ENCODE measurements around the gene ARFGAP3.
"Not testable (repeated sequence)": the region's sequence is repeated elsewhere in the genome, so short reads cannot be mapped to it uniquely, and the experiment has no call there.

Gene ARFGAP3

DNA sequence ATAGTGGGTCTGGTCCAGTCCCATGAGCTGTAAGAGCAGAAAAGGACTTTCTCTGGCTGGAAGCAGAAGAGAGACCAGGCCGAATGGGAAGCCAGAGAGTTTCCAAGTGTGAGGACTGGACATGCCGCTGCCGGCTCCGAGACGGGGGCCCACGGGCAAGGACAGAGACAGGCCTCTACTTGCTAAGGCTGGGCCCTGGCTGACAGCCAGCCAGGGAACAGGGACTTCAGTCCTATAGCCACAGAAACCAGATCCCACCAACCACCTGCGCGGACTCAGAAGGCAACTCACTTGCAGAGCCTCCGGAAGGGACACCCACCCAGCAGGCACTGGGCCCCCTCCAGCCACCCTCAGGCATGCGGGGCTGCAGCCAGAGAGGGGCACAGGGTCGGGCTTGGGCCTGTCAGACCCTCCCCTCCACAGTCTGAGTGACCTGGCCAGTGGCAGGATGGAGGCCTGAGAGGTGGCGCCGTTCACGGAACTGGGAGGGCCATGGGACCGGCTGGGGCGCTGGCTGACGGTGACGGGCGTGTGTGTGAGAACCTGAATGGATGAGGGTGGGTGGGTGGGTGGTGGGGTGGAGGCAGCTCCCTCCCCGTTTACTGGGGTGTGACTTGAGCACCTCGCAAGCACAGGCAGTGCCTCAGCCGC is 88.6 kb downstream of the ARFGAP3 start:
- no peak for DNase-seq (ENCODE audit: low read depth, low spot score)

DNA sequence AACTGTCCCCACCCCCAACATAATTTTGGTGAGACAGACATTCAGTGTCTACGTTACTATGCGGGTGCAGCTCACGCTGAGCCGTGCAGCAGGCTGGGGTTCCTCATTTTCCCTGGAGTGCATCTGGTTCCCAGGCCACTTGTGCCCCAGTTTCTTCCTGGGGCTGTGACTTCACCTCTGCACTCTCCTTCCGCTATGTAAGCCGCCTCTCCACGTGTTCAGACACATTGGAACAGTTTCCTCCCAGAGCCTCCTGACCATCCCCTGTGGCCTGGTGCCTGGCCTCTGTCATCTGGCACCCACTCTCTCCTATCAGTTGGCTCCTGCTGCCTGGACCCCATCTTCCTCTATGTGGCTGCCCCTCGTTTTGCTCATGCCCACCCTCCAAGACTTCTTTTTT is 90.2 kb downstream of the ARFGAP3 start:
- DNase-seq (ENCODE audit: low read depth, low spot score), result no peak

DNA sequence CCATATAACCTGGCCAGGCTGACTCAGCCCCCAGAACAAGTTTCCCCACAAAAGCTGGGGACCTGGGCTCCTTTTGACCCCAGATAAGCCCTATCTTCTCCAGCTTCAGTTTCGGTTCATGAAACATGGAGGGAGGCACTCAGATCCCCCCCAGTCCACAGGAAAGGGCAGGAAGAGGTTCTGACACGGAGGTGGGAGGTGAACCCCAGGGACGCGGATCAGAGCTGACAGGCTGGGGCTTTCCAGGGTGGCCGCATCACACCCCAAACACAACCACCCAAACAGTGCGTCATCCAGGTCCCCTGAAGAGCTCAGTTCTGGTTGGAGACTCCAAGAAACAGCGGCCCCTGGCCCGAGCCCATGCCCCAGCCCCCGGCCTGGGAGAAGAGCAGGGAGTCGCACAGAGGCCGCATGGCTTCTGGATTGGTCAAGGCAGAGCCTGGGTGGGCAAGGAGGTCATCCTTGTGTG is 92.1 kb downstream of the ARFGAP3 start:
- DNase-seq (ENCODE audit: low read depth, low spot score), result no peak

DNA sequence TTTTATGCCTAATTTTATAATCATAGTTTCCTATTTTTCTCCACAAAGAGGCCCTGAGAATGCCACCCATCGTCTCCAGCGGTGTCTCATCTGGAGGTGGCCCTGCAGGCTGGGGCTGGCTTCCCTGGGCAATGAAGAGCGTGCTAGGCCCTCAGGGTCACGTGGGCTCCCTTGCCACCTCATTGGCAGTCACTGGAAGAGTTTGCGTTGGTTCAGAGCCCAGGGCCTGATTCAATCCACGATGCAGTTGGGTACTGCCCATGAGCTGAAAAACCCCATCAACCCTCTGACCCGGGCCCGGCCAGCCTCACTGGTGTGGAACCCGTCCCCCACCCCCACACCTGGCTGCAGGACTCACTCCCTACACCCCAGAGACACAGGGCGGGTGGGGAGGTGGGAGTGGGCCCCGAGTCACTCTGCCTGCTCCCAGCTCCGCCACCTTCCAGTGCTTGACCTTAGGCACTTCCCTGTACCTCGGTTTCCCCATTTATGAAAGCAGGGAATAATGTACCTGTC is 93.0 kb downstream of the ARFGAP3 start:
- no peak for DNase-seq (ENCODE audit: low read depth, low spot score)

DNA sequence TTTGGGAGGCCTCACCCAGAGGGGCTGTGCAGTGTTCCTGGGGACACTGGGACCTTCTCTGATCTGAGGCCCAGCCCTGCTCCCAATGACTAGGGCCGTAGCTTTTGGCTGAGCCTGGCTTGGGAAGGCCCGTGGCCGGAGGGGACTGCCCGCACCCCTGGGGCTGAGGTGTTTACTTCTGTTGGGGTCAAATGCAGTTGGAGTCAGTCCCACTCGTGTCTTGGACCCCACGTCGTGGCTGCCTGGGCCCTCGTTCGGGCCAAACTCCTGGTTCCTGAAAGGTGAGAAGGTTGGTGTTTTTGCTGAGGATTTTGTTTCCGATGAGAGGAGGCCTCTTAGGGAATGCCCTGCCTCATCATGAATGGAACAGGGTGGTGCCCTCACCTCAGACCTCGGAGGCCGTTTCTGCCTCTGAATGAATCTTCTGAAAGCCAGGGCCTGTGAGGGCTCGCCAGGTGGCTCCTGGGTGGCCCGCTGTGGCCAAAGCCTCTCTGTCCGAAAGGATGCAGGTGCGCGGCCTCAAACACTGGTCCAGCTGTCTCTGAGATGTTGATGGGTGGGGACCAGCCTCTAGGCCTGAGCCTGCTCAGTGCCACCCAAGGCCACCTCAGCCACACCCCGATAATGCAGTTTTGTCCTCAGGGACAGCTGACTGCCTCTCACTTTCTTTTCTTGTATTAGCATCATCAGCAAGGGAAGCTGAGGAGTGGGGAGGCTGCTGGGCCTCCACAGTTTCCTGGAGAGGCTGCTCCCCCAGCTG is 96.1 kb downstream of the ARFGAP3 start:
- no peak for DNase-seq (ENCODE audit: low read depth, low spot score)

DNA sequence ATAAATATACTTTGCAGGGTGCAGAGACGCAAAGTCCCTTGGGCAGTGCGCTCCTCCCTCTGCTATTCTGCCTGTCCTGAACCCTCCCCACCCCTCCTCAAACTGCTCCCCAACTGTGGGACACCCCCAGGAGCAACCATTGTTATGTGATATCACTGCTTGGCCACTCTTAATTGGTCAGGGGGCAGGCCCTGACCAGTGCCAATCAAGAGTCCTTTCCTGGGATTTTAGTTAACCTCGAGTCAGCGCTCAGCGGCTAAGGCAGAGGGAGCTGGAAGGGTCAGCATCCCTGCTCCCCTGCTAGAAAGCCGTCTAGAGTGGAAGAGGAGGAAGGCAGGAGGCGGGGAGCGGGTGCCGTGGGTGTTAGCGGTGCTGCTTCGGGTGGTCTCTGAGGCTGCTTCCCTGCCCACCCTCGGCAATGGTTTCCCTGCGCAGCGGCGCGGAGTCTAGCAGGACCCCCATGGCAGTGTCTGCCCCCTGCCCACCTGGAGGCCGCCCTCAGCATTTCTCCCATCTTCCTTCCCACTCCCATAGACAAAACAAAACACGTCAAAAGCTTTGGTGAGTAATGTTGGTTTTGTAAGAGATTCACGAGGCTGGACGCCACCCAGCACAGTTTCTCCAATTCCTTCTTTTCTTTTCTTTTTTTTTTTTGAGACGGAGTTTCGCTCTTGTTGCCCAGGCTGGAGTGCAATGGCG is 98.0 kb downstream of the ARFGAP3 start:
- no peak for DNase-seq (ENCODE audit: low read depth, low spot score)

DNA sequence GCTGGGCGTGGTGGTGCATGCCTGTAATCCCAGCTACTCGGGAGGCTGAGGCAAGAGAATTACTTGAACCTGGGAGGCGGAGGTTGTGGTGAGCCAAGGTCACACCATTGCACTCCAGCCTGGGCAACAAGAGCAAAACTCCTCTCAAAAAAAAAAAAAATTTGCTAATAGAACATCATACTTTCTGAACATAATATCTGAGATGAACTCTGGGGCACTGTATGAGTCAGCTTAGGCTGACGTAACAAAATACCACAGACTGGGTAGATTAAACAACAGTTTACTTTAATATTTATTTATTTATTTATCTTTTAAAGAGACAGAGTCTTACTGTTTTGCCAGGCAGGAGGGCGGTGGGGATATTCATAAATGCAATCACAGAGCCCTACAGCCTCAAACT is 101.5 kb downstream of the ARFGAP3 start:
- not testable (repeated sequence) for DNase-seq (ENCODE audit: low read depth, low spot score)

DNA sequence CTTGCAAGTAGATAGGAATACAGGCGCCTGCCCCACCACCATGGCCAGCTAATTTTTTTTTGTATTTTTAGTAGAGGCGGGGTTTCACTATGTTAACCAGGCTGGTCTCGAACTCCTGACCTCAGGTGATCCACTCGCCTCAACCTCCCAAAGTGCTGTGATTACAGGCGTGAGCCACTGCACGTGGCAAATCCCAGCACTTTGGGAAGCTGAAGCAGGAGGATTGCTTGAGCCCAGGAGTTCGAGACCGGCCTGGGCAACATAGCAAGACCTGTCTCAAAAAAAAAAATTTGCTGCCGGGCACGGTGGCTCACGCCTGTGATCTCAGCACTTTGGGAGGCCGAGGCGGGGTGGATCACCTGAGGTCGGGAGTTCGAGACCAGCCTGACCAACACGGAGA is 102.0 kb downstream of the ARFGAP3 start:
- not testable (repeated sequence) for DNase-seq (ENCODE audit: low read depth, low spot score)

DNA sequence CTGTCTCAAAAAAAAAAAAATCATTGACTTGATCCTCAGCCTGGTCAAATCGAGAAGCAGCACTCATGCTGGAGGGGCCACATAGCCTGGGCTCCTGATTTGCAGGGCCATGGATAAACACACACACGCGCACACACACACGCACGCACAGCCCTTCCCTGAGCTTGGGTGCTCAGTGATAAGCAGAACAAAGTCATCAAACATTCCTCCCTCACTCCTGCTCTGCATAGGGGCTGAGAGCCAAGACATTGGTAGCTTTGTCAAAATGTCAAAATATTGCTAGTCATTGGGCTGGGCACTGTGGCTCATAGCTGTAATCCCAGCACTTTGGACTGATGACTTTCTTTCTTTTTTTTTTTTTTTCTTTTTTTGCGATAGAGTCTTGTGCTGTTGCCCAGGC is 102.4 kb downstream of the ARFGAP3 start:
- no peak for DNase-seq (ENCODE audit: low read depth, low spot score)

DNA sequence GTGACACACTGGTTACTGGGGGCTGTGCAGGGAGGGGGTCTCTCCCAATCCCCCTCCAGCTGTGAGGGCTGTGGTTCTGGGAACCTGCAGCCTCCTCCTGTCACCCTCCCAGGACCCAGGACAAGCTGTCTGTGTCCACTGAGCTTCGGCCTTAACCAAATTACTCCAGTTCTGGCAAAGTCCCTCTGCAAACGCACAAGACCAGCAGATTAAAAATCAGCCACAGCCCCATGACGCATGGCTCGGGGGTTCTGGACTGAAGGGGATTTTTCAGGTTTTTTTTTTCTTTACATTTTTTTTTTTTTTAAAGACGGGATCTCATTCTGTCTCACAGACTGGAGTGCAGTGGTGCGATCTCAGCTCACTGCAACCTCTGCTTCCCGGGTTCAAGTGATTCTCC is 104.2 kb downstream of the ARFGAP3 start:
- DNase-seq (ENCODE audit: low read depth, low spot score), result no peak

DNA sequence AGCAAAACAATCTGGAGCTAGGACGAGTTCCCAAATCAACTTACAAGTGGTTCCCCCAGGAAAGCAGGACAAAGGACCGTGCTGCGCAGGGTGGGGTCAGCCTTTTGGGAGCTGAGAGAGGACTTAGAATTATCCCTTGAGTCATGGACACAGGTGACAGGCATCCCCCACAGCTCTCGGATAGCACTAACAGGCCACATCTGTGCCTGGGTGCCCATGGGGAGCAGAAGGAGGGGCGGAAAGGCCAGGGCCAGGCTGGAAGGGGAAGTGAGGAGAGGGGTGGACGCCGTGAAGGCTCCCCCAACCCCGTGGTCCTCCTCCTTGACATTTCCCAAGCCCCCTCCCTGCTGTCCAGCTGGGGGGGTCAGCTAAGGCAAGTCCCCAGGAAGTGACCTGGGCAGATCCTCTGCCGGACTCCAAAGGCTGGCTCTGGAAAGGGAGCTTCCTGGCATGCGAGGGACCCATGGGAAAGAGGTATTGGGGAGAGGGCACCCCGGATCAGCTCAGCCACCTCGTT is 104.8 kb downstream of the ARFGAP3 start:
- DNase-seq (ENCODE audit: low read depth, low spot score), result no peak

DNA sequence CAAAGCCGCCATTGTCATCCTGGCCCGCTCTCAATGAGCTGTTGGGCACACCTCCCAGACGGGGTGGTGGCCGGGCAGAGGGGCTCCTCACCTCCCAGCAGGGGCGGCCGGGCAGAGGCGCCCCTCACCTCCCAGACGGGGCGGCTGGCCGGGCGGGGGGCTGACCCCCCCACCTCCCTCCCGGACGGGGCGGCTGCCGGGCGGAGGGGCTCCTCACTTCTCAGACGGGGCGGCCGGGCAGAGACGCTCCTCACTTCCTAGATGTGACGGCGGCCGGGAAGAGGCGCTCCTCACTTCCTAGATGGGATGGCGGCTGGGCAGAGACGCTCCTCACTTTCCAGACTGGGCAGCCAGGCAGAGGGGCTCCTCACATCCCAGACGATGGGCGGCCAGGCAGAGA is 106.7 kb downstream of the ARFGAP3 start:
- not testable (repeated sequence) for DNase-seq (ENCODE audit: low read depth, low spot score)

DNA sequence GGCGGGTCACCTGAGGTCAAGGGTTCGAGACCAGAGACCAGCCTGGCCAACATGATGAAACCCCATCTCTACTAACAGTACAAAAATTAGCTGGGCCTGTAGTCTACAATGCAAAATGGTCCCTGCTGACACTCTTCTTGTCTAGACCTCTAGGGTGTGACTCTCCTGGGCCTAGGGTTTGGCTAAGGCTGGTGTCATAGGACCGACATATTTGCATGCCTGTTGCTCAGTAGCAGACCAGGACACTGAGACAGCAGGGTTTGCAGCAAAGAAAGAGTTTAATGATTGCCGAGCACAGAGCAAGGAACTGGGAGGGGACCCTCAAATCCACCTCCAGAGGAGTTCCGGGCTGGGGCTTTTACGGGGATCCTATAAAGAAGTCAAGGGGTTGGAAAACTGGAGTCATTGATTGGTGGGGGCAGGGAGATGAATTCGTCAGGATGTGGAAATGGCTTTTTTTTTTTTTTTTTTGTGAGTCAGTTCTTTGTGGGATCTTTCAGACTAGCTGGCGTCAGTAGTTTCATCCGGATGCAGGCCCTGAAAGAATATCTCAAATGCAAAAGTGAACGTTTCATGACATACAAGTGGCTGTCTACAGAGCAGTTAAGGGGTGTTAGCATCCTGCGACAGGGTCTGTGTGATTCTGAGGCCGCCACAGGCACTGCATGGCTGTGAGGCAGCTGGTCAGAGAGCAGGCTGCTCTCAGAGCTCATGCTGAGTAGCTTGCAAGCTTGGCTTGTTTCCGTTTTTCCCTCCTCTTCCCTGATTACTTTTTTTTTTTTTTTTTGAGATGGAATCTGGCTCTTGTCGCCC is 109.2 kb downstream of the ARFGAP3 start:
- DNase-seq (ENCODE audit: low read depth, low spot score), result no peak

Data from activated CD4-positive, CD25-positive, alpha-beta regulatory T cell treated with anti-CD3 and anti-CD28 coated beads, Interleukin-2, amount 50 U/mL, for 16 hours (primary cell).